ENCODE measurements around the gene ASAP3.
"Not testable (repeated sequence)": the region's sequence is repeated elsewhere in the genome, so short reads cannot be mapped to it uniquely, and the experiment has no call there.

GRCh38 chr1:23504156-23504555, 20.2 kb upstream of the ASAP3 start:
- TF ChIP-seq POLR2A, POLR2AphosphoS5 (IDR thresholded peaks at IDR 0.05): not testable (repeated sequence)
- TF ChIP-seq, protein P1, sequence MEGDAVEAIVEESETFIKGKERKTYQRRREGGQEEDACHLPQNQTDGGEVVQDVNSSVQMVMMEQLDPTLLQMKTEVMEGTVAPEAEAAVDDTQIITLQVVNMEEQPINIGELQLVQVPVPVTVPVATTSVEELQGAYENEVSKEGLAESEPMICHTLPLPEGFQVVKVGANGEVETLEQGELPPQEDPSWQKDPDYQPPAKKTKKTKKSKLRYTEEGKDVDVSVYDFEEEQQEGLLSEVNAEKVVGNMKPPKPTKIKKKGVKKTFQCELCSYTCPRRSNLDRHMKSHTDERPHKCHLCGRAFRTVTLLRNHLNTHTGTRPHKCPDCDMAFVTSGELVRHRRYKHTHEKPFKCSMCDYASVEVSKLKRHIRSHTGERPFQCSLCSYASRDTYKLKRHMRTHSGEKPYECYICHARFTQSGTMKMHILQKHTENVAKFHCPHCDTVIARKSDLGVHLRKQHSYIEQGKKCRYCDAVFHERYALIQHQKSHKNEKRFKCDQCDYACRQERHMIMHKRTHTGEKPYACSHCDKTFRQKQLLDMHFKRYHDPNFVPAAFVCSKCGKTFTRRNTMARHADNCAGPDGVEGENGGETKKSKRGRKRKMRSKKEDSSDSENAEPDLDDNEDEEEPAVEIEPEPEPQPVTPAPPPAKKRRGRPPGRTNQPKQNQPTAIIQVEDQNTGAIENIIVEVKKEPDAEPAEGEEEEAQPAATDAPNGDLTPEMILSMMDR (IDR thresholded peaks at IDR 0.05), result not testable (repeated sequence)

All from upper lobe of left lung (tissue), 4 donors.